Measurements from ENCODE around the gene MYL6B.

DNA sequence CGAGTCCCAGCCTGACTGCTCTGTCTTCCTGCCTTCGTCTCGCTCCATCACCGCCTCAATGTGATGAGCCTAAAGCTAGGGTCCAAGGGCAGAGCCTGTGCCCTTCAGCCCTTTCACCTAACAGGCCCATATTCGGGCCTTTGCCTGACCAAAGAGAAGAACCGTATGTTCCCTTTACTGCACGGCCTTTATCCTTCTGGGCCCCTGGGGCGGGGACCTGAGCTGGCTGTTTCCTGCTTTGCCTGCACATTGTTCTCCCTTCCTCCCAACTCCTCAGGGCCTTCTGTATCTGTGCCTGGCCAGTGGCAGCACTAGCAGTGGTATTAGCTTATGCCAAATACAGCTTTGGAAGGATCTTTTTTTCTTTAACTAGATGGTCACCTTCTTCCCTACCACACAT lies 8.5 kb upstream of the MYL6B start:
- no peak for TF ChIP-seq POLR2A (IDR thresholded peaks at IDR 0.05)
- TF ChIP-seq, protein P1, sequence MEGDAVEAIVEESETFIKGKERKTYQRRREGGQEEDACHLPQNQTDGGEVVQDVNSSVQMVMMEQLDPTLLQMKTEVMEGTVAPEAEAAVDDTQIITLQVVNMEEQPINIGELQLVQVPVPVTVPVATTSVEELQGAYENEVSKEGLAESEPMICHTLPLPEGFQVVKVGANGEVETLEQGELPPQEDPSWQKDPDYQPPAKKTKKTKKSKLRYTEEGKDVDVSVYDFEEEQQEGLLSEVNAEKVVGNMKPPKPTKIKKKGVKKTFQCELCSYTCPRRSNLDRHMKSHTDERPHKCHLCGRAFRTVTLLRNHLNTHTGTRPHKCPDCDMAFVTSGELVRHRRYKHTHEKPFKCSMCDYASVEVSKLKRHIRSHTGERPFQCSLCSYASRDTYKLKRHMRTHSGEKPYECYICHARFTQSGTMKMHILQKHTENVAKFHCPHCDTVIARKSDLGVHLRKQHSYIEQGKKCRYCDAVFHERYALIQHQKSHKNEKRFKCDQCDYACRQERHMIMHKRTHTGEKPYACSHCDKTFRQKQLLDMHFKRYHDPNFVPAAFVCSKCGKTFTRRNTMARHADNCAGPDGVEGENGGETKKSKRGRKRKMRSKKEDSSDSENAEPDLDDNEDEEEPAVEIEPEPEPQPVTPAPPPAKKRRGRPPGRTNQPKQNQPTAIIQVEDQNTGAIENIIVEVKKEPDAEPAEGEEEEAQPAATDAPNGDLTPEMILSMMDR (IDR thresholded peaks at IDR 0.05): no peak

Measured in thyroid gland (tissue), 4 donors.